Measurements from ENCODE around the gene LY9. TPM values are rescaled to one million over a fixed set of nuclear protein-coding genes. Genes with fewer than 3 reads are reported as not detected.

LY9 gene
- polyA plus RNA-seq, 2 of the 4 experiments (the other 2 are of a cell fraction): 0.05 to 0.19 TPM

DNA sequence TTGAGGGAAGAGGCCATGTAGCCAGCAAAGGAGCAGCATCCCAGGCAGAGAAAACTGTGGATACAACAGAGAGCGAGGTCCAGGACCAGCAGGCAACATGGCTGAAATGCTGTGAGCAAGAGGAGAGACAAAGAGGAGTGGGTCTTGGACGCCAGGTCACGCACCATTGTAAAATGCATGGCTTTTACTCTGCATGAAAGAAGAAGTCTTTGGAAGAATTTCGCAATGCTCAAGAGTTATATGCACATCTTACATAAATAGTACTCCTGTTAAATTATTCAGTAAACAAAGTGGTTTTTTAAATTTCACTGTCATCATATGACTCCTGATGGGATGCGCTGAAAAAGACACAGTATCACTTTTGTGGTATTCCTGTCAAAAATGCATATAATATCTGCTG is 63.2 kb downstream of the LY9 start:
- Histone ChIP-seq H3K9me3 (no peaks in the 10 kb centered on the region), H3K4me1 (no peaks in the 10 kb centered on the region), H3K4me2 (no peak overlapping the region), H3K4me3 (no peak overlapping the region), H3K27ac (no peak overlapping the region)
- DNase-seq (ENCODE audit: low read depth in 1 of 2, low spot score in 1 of 2) (no peak), ATAC-seq (no peak), FAIRE-seq (no peak)
- ChIA-PET CTCF (interaction anchor here (0.6 kb wide), 2 partner anchors 10 to 135 kb away, joined by 3 read pairs; no protein-coding TSS in a partner anchor), POLR2A (no interaction called here)
- TF ChIP-seq PHF8 (IDR thresholded peaks at IDR 0.05; ENCODE audit: borderline replicate concordance, low read depth) (no peak), CEBPB (IDR thresholded peaks at IDR 0.05) (peak in 1 of 2 experiments; percentile 47; a peak in 1 of 4 replicates), SREBF2 (IDR thresholded peaks at IDR 0.05) (no peak)
- WGBS (ENCODE audit: missing lambda C conversion rate): 79% methylated on average over 5 of the region's 5 CpGs

DNA sequence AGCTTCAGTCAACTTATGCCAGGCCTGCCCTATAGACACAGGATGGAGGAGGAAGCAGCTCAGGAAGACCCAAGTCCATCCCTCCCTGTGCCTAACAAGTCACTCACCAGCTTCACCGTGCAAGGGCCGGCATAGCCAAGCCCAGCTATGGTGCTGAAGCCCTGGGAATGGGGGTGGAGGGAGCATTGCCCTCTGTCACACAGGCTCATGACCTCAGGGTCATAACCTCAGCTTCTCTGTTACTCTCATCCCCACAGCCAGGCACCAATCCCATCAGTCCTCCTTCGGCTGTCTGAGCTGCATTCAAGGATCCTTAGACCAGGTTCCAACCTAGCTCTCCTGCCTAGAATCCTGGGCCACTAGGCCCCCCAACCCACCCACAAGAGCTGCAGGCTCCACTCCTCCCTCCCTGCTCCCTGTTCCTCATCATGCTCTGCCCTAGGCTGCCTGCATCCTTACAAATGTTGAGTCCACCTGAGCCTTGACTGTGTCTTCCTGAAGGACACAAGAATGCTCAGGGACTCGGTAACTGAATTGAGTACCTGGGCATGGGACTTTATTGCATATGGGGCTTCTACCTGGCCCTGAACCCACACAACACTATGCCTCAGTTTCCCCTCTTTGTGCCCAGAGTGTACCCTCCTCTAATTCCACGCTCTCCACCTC is 65.0 kb downstream of the LY9 start:
- no peak for FAIRE-seq
- CTCF ChIA-PET: no interaction called here
- POLR2A ChIA-PET: no interaction called here

DNA sequence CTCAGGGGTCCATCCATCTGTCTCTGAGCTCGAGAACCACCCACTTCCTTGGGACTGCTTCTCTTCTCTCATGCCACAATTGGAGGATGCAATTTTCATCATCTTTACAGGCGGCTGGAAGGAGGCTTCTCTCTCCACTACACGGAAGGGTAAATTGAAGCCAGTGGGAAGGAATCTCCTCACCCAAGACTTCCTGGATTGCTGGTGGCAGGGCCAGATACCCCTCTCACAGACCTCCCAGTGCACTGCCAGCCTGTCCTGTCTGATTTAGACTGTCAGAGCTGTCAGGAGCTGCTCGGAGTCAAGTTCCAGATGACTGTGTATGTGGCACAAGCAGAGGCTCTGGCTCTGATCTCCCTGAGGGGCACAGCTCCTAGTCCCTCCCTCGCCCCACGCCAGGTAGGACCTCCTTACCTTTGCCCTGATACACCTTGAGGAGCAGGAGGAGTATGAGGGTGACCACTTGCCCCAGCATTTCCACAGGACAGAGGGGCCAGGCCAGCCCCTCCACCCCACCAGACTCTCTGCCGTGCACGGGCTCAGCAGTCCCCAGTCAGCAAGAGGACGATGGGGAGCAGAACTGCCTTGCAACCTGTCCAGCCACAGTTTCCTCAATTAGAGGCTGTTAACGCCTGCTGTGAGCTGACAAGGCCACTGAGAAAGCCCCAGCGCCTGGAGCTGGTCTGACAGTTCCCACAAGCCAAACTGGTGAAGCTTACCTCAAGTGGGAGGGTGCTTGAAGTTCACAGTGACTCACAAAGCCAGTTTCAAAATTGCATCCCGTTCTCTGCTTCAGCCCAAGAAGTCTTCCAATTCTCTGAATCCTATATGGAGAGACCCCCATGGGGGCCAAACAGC is 66.5 kb downstream of the LY9 start, which contains the start of gene CD244:
TSS of gene CD244 (minus strand) at position 685 of the 858 bp plus-strand sequence. CDS start at position 475, 210 bp downstream.
- no peaks in the 10 kb centered on the region for H3K9me3 ChIP-seq
- no peak within 1 kb of the TSS for H3K4me2 ChIP-seq
- 52% methylated on average over 7 of the region's 12 CpGs for WGBS (ENCODE audit: missing lambda C conversion rate)
- peaks cover 17% of the 10 kb centered on the region for H3K4me1 ChIP-seq
- no peak for TF ChIP-seq ZC3H11A (IDR thresholded peaks at IDR 0.05)
- TF ChIP-seq EP300 (IDR thresholded peaks at IDR 0.05): no peak
- TF ChIP-seq HDAC2 (IDR thresholded peaks at IDR 0.05): no peak
- TF ChIP-seq CBX8 (IDR thresholded peaks at IDR 0.05): no peak
- CTCF ChIA-PET: no interaction called here
- peak; percentile 37 to 40; a peak in 4 of 6 replicates for ATAC-seq
- DNase-seq (ENCODE audit: low read depth in 1 of 2, low spot score in 1 of 2): no peak
- no peak within 1 kb of the TSS for H3K4me3 ChIP-seq
- no peak for FAIRE-seq
- POLR2A ChIA-PET: no interaction called here
- no peak within 1 kb of the TSS for H3K27ac ChIP-seq

More for the DNA sequence above, 65.0 kb downstream of the LY9 start:
- TF ChIP-seq RAD21 (conservative IDR thresholded peaks at IDR 0.05 in 1 of 2, IDR thresholded peaks at IDR 0.05 in 1 of 2): no peak
- TF ChIP-seq ZC3H11A (IDR thresholded peaks at IDR 0.05): no peak
- TF ChIP-seq CHD4 (IDR thresholded peaks at IDR 0.05; ENCODE audit: borderline replicate concordance): no peak
- no peak for TF ChIP-seq EP300 (IDR thresholded peaks at IDR 0.05)
- no peak for TF ChIP-seq FOXS1 (CRISPR knock-in tag; IDR thresholded peaks at IDR 0.05)
- TF ChIP-seq, protein P1, sequence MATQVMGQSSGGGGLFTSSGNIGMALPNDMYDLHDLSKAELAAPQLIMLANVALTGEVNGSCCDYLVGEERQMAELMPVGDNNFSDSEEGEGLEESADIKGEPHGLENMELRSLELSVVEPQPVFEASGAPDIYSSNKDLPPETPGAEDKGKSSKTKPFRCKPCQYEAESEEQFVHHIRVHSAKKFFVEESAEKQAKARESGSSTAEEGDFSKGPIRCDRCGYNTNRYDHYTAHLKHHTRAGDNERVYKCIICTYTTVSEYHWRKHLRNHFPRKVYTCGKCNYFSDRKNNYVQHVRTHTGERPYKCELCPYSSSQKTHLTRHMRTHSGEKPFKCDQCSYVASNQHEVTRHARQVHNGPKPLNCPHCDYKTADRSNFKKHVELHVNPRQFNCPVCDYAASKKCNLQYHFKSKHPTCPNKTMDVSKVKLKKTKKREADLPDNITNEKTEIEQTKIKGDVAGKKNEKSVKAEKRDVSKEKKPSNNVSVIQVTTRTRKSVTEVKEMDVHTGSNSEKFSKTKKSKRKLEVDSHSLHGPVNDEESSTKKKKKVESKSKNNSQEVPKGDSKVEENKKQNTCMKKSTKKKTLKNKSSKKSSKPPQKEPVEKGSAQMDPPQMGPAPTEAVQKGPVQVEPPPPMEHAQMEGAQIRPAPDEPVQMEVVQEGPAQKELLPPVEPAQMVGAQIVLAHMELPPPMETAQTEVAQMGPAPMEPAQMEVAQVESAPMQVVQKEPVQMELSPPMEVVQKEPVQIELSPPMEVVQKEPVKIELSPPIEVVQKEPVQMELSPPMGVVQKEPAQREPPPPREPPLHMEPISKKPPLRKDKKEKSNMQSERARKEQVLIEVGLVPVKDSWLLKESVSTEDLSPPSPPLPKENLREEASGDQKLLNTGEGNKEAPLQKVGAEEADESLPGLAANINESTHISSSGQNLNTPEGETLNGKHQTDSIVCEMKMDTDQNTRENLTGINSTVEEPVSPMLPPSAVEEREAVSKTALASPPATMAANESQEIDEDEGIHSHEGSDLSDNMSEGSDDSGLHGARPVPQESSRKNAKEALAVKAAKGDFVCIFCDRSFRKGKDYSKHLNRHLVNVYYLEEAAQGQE (IDR thresholded peaks at IDR 0.05): no peak
- TF ChIP-seq HDAC2 (IDR thresholded peaks at IDR 0.05): no peak
- no peak for TF ChIP-seq CHD2 (IDR thresholded peaks at IDR 0.05; ENCODE audit: low read length, partially characterized antibody)
- 69% methylated on average over 5 of the region's 5 CpGs for WGBS (ENCODE audit: missing lambda C conversion rate)
- ATAC-seq (no peak), DNase-seq (ENCODE audit: low read depth in 1 of 2, low spot score in 1 of 2) (no peak)
- peaks cover 11% of the 10 kb centered on the region; the same call in 2 of the 3 replicates for H3K4me1 ChIP-seq
- no peak overlapping the region for H3K4me2 ChIP-seq
- H3K9me3 ChIP-seq: no peaks in the 10 kb centered on the region
- no peak overlapping the region for H3K4me3 ChIP-seq
- no peak overlapping the region for H3K27ac ChIP-seq
